GF-D8 (cell line): ENCODE data around the gene PHF2.

Source experiments
- DNase-seq: peaks from one replicate; lab custom pipeline; 2025; lab: John Stamatoyannopoulos, UW

The PHF2 gene

DNA sequence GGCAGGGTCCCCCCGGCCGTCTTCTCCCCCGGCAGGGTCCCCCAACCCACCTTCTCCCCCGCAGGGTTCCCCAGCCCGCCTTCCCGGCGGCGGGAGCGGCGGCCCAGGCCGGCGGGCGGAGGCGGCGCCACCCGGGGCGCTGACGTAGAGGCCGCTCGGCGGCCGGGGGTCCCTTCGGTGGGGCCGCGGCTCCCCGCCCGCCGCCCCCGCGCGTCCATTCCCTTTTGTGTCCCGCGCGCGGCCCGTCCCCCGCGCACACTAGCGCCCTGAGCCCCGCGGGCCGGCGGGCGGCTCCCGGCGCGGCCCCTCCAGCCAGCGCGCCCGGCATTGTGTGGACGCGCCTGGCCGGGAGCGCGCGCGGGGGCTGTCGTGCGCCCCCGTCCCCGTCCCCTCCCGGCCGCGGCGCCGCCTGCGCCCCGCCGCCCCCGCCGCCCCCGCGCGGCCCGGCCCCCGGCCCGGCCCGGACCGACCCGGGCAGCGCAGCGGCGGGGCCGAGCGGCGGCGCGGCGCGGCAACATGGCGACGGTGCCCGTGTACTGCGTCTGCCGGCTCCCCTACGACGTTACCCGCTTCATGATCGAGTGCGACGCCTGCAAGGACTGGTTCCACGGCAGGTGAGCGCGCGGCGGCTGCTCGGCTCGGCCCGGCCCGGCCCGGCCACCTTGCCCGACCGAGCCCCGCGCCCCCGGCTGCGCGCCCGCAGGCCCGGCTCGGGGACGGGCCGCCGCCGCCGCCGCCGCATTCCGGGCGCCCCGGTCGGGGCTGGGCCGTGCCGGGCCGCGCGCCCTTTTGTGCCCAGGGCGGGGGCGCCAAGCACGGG lies at the start of gene PHF2:
TSS of gene PHF2 (plus strand) at position 327 of the 820 bp plus-strand sequence. CDS start at position 517, 190 bp downstream.
- DNase-seq: no peak

DNA sequence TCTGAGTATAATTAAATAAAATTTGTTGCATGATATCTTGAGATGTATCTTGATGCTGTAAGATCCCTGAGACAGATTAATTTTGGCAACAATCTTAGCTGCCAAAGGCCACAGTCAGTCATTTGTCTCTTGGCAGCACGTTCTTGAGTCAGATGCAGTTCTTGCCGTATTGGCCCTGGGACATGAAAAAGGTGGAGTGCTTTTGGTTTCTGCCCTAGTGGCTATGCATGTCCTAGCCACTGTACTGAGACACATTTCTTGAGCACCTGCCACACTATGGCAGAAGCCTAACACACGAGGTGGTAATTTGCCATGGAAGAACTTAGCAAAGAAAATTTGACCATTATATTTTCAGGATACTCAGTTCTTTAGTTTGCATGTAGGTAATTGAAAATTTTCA lies 45.0 kb upstream of the PHF2 start:
- DNase-seq: no peak

DNA sequence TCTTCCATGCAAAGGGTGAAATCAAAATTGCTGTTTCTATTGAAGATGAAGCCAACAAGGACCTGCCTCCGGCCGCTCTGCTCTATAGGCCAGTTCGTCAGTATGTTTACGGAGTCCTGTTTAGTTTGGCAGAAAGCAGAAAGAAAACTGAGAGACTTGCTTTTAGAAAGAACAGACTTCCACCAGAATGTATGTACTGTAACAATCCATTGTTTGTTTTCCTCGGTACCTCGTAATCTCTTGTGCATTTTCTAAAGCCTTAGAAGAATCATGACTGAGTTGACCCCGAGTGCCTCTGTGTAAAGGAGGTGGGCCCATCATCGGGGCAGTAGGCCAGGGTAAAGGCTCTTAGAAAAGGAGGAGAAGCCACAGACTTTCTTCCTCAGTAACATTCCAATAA lies 44.2 kb upstream of the PHF2 start:
- no peak for DNase-seq

DNA sequence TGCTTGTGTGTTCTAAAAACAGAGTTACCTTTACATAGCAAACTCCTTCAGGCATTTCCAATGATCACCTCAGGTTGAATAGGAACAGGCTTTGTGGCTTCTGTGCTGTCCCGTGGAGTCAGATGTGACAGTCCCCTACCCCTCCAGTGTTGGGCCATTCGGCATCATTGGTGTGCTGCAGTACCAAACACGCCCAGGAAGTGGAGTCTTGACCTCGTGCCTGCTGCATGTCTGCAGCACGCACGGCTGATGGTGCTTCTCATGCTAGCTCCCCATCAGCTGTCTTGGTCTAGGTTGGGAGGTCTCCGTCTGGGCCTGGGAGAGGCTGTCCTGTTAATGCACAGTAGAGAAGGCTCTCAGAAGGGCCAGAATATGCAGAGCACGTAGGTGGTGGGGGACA lies 42.5 kb upstream of the PHF2 start:
- no peak for DNase-seq

DNA sequence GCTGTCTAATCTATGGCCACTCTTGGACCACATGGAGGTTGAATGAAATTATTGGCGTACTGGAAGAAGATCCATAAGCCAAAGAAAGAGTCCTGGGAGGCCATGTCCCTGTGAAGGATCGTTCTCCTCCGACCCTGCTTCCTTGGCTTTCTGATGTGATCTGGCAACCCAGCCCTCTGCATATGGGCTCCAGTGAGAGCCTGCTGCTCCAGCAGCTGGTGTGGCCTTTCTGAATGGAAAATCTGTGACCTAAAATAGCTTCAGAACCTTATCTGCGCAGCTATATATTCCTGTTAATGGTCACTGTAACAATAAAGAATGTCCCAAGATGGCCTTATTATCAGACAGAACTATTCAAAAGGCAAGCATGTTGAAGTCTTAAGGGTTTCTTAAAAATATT lies 40.2 kb upstream of the PHF2 start:
- no peak for DNase-seq

DNA sequence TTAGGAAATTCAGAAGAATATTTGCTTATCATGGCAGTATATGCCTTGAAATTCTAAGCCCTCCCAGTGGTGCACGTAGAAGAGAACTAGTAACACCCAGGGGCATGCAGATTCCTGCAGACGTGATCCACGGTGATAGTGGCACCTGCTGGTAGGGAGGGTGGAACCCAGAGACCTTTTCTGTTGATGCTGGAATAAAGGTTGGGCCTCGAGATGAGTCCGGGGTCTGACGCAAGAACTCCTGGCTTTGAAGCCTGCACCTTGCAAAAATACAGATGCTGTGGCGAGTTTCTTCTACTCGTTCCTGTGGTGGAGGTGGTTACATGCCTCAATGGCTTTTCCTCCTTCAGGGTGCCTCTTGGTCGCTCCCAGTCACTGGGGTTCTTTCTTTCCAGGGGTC lies 39.5 kb upstream of the PHF2 start:
- DNase-seq: no peak

DNA sequence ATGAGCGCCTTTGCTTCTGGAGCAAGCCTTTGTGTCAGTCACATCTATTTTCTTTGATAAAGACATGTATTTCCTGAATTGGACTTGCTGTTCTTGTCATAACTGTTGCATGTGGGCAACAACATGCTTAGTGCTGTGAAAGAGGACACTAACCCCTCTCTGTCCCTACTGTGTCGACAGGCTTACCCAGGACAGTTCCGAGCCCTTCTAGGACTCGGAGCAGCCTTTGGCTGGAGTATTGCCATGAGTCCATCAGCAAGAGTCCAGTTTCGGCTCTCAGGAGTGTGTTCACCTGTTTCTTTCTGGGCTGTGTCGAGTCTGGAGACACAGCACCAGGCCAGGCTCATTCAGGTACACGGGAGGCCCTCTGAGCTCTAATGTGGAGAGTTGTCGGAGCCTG lies 36.1 kb upstream of the PHF2 start:
- no peak for DNase-seq

DNA sequence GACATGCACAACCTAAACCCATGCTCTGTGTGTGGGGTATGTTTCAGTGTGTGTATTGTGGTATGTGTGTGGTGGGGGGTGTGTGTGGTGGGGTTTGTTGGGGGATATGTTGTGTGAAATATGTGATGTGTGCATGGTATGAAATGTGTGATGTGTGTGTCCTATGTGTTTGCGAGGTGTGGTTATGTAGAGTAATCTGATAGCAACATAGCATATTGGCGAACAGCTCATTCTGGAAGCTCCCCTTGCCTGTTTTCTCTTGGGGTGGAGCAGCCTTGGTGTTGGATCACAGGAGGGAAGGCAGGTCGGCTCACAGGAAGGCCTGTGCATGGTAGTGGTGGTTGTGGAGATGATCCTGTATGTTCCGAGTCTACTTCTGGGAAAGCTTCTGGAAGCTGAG lies 35.4 kb upstream of the PHF2 start:
- DNase-seq: no peak

DNA sequence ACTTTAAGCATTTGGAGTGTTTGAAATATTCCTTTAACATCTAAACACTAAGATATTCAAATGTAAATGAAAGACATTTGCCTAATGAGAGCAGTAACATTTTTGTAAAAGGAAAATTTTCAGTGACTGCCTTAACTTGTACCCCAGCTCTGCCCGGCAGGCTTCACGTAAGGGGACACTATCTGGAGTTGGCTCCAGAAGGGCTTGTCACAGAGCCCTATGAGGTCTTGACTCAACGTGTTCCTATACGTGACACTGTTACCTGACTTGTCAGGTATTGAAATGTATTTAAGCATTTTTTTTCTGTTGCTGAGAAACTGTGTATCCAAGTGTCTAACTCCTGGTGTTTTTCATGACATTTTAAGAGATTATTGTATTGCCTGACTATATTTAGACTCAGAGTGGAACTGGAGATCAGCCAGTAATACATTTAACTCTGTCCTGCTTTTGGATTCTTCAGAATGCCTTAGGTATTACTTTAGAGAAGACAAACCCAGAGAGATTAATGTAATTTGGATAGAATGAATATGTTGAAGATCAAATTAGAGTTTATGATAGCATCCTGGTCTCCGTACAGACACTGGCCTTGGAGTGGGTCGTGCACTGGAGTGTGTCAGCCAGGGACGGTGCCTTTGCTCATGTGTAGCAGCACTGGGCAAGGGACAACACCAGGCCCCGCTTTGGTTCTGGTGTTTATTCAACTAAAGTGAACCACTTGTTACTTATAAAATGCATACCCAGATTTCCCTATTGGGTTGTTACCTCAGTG lies 34.6 kb upstream of the PHF2 start:
- DNase-seq: no peak

DNA sequence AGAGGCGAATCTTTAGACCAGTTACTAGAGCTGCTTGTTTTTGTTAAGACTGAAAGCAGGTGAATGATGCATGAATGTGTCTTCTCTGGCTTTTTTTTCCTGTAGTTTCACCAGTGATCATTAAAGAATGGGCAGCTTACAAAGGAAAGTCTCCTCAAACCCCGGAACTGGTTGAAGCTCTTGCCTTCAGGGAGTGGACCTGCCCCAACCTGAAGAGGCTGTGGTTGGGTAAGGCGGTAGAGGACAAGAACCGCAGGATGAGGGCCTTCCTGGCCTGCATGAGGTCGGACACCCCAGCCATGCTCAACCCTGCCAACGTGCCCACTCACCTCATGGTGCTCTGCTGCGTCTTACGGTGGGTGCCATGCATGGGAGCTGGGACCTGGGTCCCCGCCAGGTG lies 33.3 kb upstream of the PHF2 start:
- no peak for DNase-seq

DNA sequence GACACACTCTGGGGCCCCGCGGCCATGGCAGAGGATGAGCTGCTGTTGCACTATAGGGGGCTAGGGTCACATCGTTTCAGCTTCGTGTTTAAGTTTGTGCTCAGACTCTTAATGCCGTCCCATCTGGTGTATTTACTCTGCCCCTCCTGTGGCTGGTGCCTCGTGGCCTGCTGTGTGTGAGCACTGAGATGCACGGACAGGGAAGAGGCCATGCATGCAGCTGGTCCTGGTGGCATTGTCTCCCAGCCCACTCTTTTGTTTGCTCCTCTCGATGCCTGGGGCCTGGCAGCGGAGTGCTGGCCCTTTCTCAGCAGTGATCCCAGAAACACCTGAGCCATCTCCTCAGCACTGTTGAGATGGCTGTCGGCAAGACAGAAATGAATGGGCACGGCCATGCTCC lies 30.0 kb upstream of the PHF2 start:
- DNase-seq: no peak

DNA sequence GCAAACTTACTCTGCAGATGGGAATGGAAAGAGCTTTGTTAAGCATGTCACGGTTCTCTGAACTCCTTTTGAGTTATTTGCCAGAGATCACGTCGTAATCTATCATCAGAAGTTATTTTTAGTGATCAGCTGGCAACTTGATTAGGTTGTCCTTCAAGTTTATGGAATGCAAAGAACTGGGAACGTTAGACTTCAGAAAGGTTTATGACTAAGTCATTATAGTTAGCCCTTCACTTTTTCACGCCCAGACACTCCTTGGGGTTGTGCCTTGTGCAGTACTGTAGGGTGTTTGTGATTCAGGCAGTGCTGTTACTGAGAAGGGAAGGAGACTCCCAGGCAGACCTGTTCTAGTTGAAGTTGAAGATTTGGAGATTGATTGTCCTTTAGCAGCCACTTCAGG lies 26.8 kb upstream of the PHF2 start:
- DNase-seq: no peak

DNA sequence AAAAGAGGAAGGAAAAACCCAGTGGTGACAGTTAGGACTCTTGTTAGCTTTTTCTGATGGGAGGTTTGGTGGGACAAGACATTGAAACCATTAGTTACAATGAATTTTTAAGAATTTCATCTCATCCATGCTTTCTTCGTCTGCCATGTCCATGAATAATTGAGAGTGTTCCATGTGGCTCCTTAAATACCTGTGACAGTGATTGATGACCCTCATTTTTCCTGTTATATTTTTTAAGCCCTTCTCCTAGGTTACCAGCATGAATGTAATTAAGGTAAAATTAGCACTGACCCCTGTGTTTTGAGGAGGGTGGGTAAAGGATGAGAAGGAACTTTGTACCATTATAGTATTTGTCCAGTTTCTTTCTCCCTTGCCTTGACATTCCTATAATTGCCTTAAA lies 23.5 kb upstream of the PHF2 start:
- no peak for DNase-seq

DNA sequence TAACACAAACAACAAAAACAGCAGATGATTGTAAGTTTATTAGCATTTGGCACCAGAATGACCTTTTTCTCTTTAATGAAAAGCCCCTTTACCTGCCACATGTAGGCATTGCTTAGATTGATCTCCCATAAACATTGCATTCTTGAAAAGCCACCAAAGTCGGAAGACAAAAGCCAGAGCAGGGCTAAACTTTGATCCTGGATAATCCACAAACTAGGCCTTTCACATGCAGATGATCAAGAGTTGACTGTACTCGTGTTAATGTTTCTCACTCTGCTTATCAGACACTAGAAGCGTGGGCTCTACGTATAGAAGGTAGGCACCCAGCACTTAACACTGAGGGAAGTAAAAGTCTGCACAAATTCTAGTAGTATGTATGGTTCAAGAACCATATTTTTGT lies 21.0 kb upstream of the PHF2 start:
- DNase-seq: no peak

DNA sequence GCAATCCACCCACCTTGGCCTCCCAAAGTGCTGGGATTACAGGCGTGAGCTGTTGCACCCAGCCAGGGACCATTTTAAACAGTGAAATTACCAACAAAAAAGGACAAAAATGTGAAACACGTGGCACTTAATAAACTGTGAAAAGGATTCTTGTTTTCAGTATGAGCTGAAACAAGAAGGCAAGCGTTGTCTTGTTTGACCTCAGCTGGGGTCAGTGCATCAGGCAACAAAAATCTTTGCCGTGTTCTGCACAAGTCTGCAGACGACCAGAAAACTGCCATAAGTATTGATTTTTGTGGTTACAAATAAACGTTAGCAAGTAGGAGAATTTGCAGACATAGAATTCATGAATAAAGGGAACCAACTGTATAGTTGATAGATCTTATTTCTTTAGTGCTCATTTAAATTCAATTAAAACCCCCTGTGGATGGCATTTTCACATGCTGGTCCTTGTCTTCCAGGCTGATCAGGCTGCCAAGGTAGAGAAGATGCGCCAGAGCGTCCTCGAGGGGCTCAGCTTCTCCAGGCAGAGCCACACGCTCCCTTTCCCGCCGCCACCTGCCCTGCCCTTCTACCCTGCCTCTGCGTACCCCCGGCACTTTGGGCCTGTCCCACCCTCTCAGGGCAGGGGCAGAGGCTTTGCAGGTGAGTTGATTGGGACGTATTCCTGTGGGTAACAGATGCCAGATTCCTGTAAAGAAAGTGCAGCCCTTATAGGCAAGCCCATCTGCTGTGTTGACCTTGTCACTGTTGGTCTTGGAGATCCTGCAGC lies 18.8 kb upstream of the PHF2 start:
- DNase-seq: no peak

DNA sequence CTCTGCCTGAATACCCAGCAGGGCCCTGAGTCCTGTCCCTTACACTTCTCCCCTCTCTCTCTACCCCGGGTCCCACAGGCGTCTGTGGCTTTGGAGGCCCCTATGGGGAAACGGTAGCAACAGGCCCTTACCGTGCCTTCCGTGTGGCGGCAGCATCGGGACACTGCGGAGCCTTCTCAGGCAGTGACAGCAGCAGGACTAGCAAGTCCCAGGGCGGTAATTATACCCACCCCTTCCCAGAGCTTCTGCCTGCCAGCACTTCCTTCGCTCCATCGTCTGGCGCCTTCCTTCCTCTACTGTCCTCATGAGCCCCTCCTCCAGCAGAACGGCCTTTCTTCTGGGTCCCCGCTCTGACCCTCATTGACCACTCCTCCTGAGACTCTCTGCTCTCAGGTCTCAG lies 17.9 kb upstream of the PHF2 start:
- DNase-seq: no peak

DNA sequence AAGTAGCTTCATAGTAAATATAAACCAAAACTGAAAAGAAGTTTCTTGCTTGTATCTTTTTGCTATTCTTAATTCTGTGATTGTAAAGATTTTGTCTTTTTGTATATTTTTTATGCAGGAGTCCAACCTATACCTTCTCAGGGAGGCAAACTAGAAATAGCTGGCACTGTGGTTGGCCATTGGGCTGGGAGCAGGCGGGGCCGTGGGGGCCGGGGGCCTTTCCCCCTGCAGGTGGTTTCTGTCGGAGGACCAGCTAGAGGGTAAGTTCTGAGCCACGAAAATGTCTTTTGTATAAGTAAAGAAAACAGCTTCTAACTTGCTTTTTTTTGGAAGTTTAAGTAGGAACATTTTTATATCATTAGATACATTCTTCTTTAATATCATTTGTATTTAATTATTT lies 15.4 kb upstream of the PHF2 start:
- DNase-seq: no peak

DNA sequence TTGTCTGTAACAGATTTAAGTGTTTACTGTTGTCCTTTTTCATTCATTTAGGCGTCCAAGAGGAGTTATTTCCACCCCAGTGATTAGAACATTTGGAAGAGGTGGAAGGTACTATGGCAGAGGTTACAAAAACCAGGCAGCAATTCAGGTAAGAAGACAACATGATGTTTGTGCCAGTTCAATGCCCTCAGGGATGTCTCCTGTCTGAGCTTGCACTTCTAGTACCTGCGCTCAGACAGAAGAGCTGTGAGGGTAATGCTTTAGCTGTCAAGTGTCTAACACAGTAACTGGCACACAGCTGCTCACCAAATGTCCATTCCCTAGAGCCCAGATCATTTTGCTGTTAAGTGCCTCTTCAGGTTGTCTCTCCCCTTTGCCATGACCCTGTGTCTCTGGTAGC lies 14.2 kb upstream of the PHF2 start:
- DNase-seq: no peak

DNA sequence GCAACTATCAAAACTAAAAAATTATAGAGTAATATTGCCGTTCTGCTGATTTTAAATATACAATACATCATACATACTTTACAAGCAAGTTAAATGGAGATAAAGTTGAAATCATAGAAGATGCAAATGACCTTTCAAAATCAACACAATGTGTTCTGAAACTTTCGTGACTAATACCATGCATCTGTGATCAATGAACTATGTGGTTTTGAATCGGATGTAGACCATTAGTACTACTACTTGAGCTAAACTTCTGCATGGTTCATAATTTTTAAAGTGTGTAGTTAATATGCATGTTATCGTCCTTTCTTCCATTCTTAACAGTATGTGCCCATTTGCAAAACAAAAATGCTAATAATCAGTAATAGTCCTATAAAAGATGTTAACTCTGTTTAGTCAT lies 11.3 kb upstream of the PHF2 start:
- no peak for DNase-seq

DNA sequence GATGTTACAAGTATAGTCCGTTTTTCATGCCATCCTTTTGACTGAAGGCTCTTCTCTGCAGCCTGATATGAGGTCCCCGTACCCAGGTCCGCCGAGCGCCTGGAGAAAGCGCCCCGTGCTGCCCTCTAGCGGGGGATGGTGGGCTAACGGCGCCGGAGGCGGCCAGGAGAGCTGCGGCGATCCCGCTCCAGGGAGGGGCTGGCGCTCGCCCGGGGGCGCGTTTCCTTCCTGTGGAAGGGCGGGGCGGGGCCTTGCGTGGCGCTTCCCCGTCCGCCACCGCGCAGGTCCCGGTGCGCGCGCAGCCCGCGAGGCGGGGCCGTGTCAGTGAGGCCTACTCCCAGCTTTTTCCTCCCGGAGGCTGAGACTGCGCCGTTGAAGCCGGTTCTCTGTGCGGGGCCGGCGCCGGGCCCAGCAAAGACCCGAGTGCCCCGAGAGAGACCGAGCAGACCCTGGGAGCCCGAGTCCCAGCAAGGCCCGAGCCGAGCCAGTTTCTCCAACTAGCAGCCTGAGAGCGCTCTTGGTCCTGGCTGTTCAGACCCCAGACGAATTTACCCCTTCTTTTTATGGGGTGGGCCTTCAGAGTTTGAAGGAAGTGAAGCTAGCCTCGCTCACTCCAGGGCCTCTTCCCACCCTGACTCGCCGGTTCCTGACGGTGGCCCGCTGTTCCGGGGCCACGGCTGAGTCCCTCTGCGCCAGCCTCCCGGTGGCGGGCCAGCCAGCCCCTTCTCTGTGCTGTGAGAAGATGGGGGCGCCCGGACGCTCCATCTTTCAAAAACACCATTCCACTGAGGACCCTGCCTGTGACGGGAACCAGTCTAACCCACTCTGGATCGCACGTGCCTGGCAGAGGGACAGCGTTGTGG lies 9.7 kb upstream of the PHF2 start:
- DNase-seq: peak; percentile 88

DNA sequence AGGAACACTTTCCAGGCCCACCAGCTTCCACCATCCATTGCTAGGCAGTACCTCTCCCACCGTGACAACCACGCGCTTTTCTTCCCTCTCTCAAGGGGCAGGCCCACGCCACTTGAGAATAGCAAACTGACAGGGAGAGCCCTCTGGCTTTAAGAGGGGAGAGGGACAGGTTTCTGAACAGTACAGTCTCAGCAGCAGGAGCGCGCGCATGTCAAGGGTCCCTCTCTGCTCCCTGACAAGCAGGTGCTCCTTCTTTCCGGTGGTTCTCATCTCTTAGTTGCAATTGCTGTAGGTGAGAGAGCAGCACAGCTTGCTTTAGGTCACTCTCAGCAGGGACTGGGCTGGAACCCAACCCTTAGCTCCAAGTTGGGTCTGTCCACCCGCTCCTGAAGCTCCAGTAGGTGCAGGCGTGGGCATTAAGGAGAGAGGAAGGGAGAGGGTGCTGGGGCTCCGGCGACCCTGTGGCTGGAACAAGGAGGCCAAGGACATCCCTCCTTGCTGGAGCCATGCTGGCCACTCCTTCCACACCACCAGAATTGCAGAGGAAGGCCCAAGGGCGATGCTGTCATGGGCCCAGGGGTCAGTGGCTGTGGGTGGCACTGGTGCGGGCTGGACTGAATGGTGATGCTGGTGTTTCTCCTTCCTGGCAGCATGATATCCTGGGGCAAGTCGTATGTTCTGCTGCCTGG lies 9.0 kb upstream of the PHF2 start:
- no peak for DNase-seq
